Nephron progenitor cell (in vitro differentiated cells): ENCODE measurements around the gene GALNT2.

Source experiments
- DNase-seq: peaks from one replicate; pipeline ENCODE4 v3.0.0; 2021
- H3K27ac Mint-ChIP-seq: 2 replicates; pipeline ENCODE4 v1.8.0; 2021; ENCODE audit warnings: mild to moderate bottlenecking, moderate library complexity, mixed read lengths
- H3K27me3 Mint-ChIP-seq: 2 replicates; pipeline ENCODE4 v1.8.0; 2021; ENCODE audit warnings: mild to moderate bottlenecking, low read depth, mixed read lengths; ENCODE audit not compliant: poor library complexity
- H3K36me3 Mint-ChIP-seq: 2 replicates; pipeline ENCODE4 v1.8.0; 2021; ENCODE audit warnings: low read depth, mixed read lengths
- H3K4me1 Mint-ChIP-seq: 2 replicates; pipeline ENCODE4 v1.8.0; 2021; ENCODE audit warnings: mixed read lengths
- H3K4me3 Mint-ChIP-seq: 2 replicates; pipeline ENCODE4 v1.8.0; 2021; ENCODE audit warnings: mild to moderate bottlenecking, moderate library complexity, mixed read lengths
- H3K9me3 Mint-ChIP-seq: 2 replicates; pipeline ENCODE4 v1.8.0; 2021; ENCODE audit warnings: mild to moderate bottlenecking, moderate library complexity, mixed read lengths
- TF ChIP-seq, protein P1 (sequence below): fragments of 200-600 bp; sonication (generic); IDR thresholded peaks from 2 replicates; pipeline ENCODE4 v1.5.0; 2021; ENCODE audit warnings: antibody characterized with exemption

The GALNT2 gene

GRCh38 chr1:230131457-230131856 lies 64.4 kb downstream of the GALNT2 start:
- no peaks in the 10 kb centered on the region for H3K9me3 Mint-ChIP-seq
- TF ChIP-seq, protein P1, sequence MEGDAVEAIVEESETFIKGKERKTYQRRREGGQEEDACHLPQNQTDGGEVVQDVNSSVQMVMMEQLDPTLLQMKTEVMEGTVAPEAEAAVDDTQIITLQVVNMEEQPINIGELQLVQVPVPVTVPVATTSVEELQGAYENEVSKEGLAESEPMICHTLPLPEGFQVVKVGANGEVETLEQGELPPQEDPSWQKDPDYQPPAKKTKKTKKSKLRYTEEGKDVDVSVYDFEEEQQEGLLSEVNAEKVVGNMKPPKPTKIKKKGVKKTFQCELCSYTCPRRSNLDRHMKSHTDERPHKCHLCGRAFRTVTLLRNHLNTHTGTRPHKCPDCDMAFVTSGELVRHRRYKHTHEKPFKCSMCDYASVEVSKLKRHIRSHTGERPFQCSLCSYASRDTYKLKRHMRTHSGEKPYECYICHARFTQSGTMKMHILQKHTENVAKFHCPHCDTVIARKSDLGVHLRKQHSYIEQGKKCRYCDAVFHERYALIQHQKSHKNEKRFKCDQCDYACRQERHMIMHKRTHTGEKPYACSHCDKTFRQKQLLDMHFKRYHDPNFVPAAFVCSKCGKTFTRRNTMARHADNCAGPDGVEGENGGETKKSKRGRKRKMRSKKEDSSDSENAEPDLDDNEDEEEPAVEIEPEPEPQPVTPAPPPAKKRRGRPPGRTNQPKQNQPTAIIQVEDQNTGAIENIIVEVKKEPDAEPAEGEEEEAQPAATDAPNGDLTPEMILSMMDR: no peak
- peaks cover 5% of the 10 kb centered on the region for H3K36me3 Mint-ChIP-seq
- H3K27me3 Mint-ChIP-seq: peaks cover 18% of the 10 kb centered on the region
- H3K4me3 Mint-ChIP-seq: no peak overlapping the region
- peaks cover 80% of the 10 kb centered on the region for H3K4me1 Mint-ChIP-seq
- H3K27ac Mint-ChIP-seq: no peak overlapping the region
- DNase-seq: no peak

- TF ChIP-seq, protein P1: no peak
- no peak overlapping the region for H3K4me3 Mint-ChIP-seq
- H3K4me1 Mint-ChIP-seq: peaks cover 80% of the 10 kb centered on the region
- no peaks in the 10 kb centered on the region for H3K9me3 Mint-ChIP-seq
- no peak for DNase-seq
- no peak overlapping the region for H3K27ac Mint-ChIP-seq
- peaks cover 18% of the 10 kb centered on the region for H3K27me3 Mint-ChIP-seq
- H3K36me3 Mint-ChIP-seq: peaks cover 5% of the 10 kb centered on the region
Observed at GRCh38 chr1:230132758-230133157, 65.7 kb downstream of the GALNT2 start.

- TF ChIP-seq, protein P1: no peak
- Mint-ChIP-seq H3K27ac (no peak overlapping the region), H3K36me3 (peaks cover 5% of the 10 kb centered on the region), H3K9me3 (no peaks in the 10 kb centered on the region), H3K27me3 (peaks cover 21% of the 10 kb centered on the region), H3K4me3 (no peak overlapping the region), H3K4me1 (peaks cover 73% of the 10 kb centered on the region)
- no peak for DNase-seq
Observed at GRCh38 chr1:230135726-230136125, 68.7 kb downstream of the GALNT2 start.

GRCh38 chr1:230136453-230137336 lies 69.7 kb downstream of the GALNT2 start:
- H3K27ac Mint-ChIP-seq: no peak overlapping the region
- peaks cover 21% of the 10 kb centered on the region for H3K27me3 Mint-ChIP-seq
- H3K4me3 Mint-ChIP-seq: no peak overlapping the region
- DNase-seq: no peak
- TF ChIP-seq, protein P1: no peak
- peaks cover 5% of the 10 kb centered on the region for H3K36me3 Mint-ChIP-seq
- peaks cover 71% of the 10 kb centered on the region for H3K4me1 Mint-ChIP-seq
- no peaks in the 10 kb centered on the region for H3K9me3 Mint-ChIP-seq

DNA sequence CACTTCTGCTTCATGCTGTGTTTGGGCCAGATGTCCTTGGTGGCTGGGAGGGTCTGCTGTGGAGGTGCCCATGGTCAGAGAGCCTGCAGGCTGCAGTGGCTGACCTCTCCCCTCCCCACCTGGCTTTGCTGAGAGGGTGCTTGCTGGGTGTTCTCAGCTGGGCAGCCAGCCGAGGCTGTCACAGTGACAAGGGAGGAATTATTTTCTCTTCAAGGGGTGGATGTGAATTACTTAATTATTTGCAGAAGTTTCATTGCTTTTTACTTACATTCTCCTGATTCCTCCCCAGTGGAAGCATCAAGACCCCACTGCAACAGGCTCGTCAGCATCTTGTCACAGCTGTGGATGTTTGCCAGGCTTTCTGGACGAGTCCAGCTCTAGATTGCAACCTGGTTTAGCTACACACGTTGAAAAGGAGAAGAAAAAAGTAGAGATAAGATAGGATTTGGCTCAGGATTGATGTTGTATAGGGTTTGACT lies 70.3 kb downstream of the GALNT2 start:
- H3K4me3 Mint-ChIP-seq: no peak overlapping the region
- no peaks in the 10 kb centered on the region for H3K9me3 Mint-ChIP-seq
- no peak overlapping the region for H3K27ac Mint-ChIP-seq
- peaks cover 66% of the 10 kb centered on the region for H3K4me1 Mint-ChIP-seq
- H3K36me3 Mint-ChIP-seq: peaks cover 5% of the 10 kb centered on the region
- no peak for DNase-seq
- TF ChIP-seq, protein P1: no peak
- H3K27me3 Mint-ChIP-seq: peaks cover 18% of the 10 kb centered on the region
